OCI-LY1 (cell line): ENCODE data around the gene EIF3L.

Source experiments
- H2AFZ ChIP-seq: fragments of 200-600 bp; sonication (generic), shearing (Covaris generic); 2 replicates; pipeline ENCODE4 v1.6.0; 2014; ENCODE audit warnings: antibody characterized with exemption, mild to moderate bottlenecking, low read length
- H3F3A ChIP-seq: fragments of 200-600 bp; sonication (generic), shearing (Covaris generic); 2 replicates; pipeline ENCODE4 v1.6.0; 2014; ENCODE audit warnings: mild to moderate bottlenecking, antibody characterized with exemption, low read length, moderate library complexity; ENCODE audit not compliant: insufficient read depth
- H3K27ac ChIP-seq: fragments of 200-600 bp; sonication (generic); 2 replicates; pipeline ENCODE4 v1.5.1; 2014; ENCODE audit warnings: low read length, mixed run types, mild to moderate bottlenecking, low read depth; ENCODE audit not compliant: poor library complexity, severe bottlenecking
- H3K27me3 ChIP-seq: fragments of 200-600 bp; sonication (generic); 2 replicates; pipeline ENCODE4 v1.6.0; 2014; ENCODE audit warnings: antibody characterized with exemption, mild to moderate bottlenecking, low read length, moderate library complexity; ENCODE audit not compliant: insufficient read depth
- H3K36me3 ChIP-seq: fragments of 200-600 bp; sonication (generic); 2 replicates; pipeline ENCODE4 v1.6.1; 2014; ENCODE audit warnings: mild to moderate bottlenecking, antibody characterized with exemption, low read length, moderate library complexity, mixed read lengths; ENCODE audit not compliant: insufficient read depth
- H3K4me1 ChIP-seq: fragments of 200-600 bp; sonication (generic); 2 replicates; pipeline ENCODE4 v1.5.1; 2014; ENCODE audit warnings: mild to moderate bottlenecking, low read length, moderate library complexity; ENCODE audit not compliant: insufficient read depth, severe bottlenecking
- H3K4me2 ChIP-seq: fragments of 200-600 bp; sonication (generic), shearing (Covaris generic); 2 replicates; pipeline ENCODE4 v1.6.1; 2014; ENCODE audit warnings: low read length
- H3K4me3 ChIP-seq: fragments of 200-600 bp; sonication (generic); 2 replicates; pipeline ENCODE4 v1.5.1; 2014; ENCODE audit warnings: low read length, low read depth, mild to moderate bottlenecking, mixed read lengths; ENCODE audit not compliant: poor library complexity, severe bottlenecking
- H3K79me2 ChIP-seq: fragments of 200-600 bp; shearing (Covaris generic); 2 replicates; pipeline ENCODE4 v1.6.1; 2016; ENCODE audit warnings: mixed run types, low read length, mixed read lengths; ENCODE audit not compliant: insufficient read depth
- H3K9ac ChIP-seq: fragments of 200-600 bp; sonication (generic), shearing (Covaris generic); 2 replicates; pipeline ENCODE4 v1.6.1; 2014; ENCODE audit warnings: mild to moderate bottlenecking, low read length, mixed read lengths
- H3K9me2 ChIP-seq: fragments of 200-600 bp; sonication (generic), shearing (Covaris generic); 2 replicates; pipeline ENCODE4 v1.6.1; 2014; ENCODE audit warnings: low read depth, mild to moderate bottlenecking, low read length, mixed read lengths
- H3K9me3 ChIP-seq: fragments of 200-600 bp; shearing (Covaris generic); 2 replicates; pipeline ENCODE4 v1.6.1; 2014; ENCODE audit warnings: low read length, mixed read lengths
- H4K20me1 ChIP-seq: fragments of 200-600 bp; sonication (generic), shearing (Covaris generic); 2 replicates; pipeline ENCODE4 v1.6.0; 2016; ENCODE audit warnings: mild to moderate bottlenecking, low read length; ENCODE audit not compliant: insufficient read depth
- CTCF ChIP-seq: fragments of 200-600 bp; sonication (generic), shearing (Covaris generic); IDR thresholded peaks from 2 replicates; pipeline ENCODE4 v1.5.1; 2017; ENCODE audit warnings: mild to moderate bottlenecking, antibody characterized with exemption, low read length, moderate library complexity, mixed read lengths
- EZH2 ChIP-seq: fragments of 200-600 bp; sonication (generic), shearing (Covaris generic); IDR thresholded peaks from 2 replicates; pipeline ENCODE4 v1.8.0; 2017; ENCODE audit warnings: borderline replicate concordance, mixed run types, mild to moderate bottlenecking, antibody characterized with exemption, low read length, moderate library complexity, mixed read lengths

EIF3L gene

GRCh38 chr22:37913233-37913721, 64.1 kb downstream of the EIF3L start:
- TF ChIP-seq CTCF (no peak), EZH2 (no peak)
- Histone ChIP-seq H3K9me3 (no peaks in the 10 kb centered on the region), H3K4me2 (no peak overlapping the region), H3K27ac (no peak overlapping the region), H3K4me1 (peaks cover 6% of the 10 kb centered on the region), H3K9me2 (no peaks in the 10 kb centered on the region), H3K9ac (no peak overlapping the region), H3K27me3 (no peaks in the 10 kb centered on the region), H3K79me2 (no peaks in the 10 kb centered on the region), H3F3A (no peaks in the 10 kb centered on the region; the same call in 1 of the 2 replicates), H3K36me3 (no peaks in the 10 kb centered on the region; the same call in 1 of the 2 replicates), H3K4me3 (no peak overlapping the region), H2AFZ (no peak overlapping the region), H4K20me1 (no peaks in the 10 kb centered on the region)

- H3K9ac ChIP-seq: no peak overlapping the region
- no peaks in the 10 kb centered on the region for H3K27me3 ChIP-seq
Measured at GRCh38 chr22:37916311-37916710, 67.1 kb downstream of the EIF3L start.

GRCh38 chr22:37917874-37918548, 68.8 kb downstream of the EIF3L start:
- H3K9ac ChIP-seq: peak overlapping the region; percentile 21; the same call in 1 of the 2 replicates

More at GRCh38 chr22:37916311-37916710, 67.1 kb downstream of the EIF3L start:
- H3K36me3 ChIP-seq: no peaks in the 10 kb centered on the region; the same call in 1 of the 2 replicates
- no peak overlapping the region for H3K4me2 ChIP-seq
- no peaks in the 10 kb centered on the region for H3K79me2 ChIP-seq
- H4K20me1 ChIP-seq: no peaks in the 10 kb centered on the region
- H3K27ac ChIP-seq: no peak overlapping the region
- no peak overlapping the region for H2AFZ ChIP-seq
- no peaks in the 10 kb centered on the region for H3K9me3 ChIP-seq
- no peaks in the 10 kb centered on the region; the same call in 1 of the 2 replicates for H3F3A ChIP-seq
- TF ChIP-seq EZH2 (no peak), CTCF (no peak)
- no peaks in the 10 kb centered on the region for H3K9me2 ChIP-seq
- H3K4me1 ChIP-seq: peaks cover 16% of the 10 kb centered on the region
- H3K4me3 ChIP-seq: no peak overlapping the region

More at GRCh38 chr22:37917874-37918548, 68.8 kb downstream of the EIF3L start:
- H3K4me3 ChIP-seq: no peak overlapping the region
- TF ChIP-seq EZH2 (no peak), CTCF (no peak)
- no peaks in the 10 kb centered on the region for H4K20me1 ChIP-seq
- no peaks in the 10 kb centered on the region for H3K79me2 ChIP-seq
- H3K4me1 ChIP-seq: peaks cover 16% of the 10 kb centered on the region
- peak overlapping the region; percentile 67 for H3K27ac ChIP-seq
- H3K9me2 ChIP-seq: no peaks in the 10 kb centered on the region
- no peaks in the 10 kb centered on the region; the same call in 1 of the 2 replicates for H3K36me3 ChIP-seq
- no peak overlapping the region; the same call in 1 of the 2 replicates for H3K4me2 ChIP-seq
- H3F3A ChIP-seq: no peaks in the 10 kb centered on the region; the same call in 1 of the 2 replicates
- H3K9me3 ChIP-seq: no peaks in the 10 kb centered on the region
- H2AFZ ChIP-seq: no peak overlapping the region
- H3K27me3 ChIP-seq: no peaks in the 10 kb centered on the region
